GM12864 (cell line): ENCODE measurements around the gene PKLR.

Experiments used
- DNase-seq: peaks from one replicate; pipeline ENCODE4 v3.0.0-alpha.2; 2011; ENCODE audit warnings: low read depth
- H3K4me3 ChIP-seq: 2 replicates; pipeline ENCODE4 v1.5.1; 2011; ENCODE audit warnings: mild to moderate bottlenecking, low read depth, low read length, control low read depth
- CTCF ChIP-seq: IDR thresholded peaks from 2 replicates; pipeline ENCODE4 v1.5.1; 2011; ENCODE audit warnings: low read depth, mild to moderate bottlenecking, moderate library complexity, low read length, control low read depth, inconsistent platforms; ENCODE audit errors: missing control alignments

Gene PKLR

GRCh38 chr1:155322953-155323728, 21.9 kb upstream of the PKLR start:
- TF ChIP-seq CTCF: peak; percentile 83
- peak overlapping the region; percentile 73 for H3K4me3 ChIP-seq
- DNase-seq: peak; percentile 40

GRCh38 chr1:155322571-155322952, 21.3 kb upstream of the PKLR start:
- TF ChIP-seq CTCF: no peak
- DNase-seq: no peak
- H3K4me3 ChIP-seq: peak overlapping the region; percentile 73

- no peak overlapping the region; the same call in 1 of the 2 replicates for H3K4me3 ChIP-seq
- no peak for DNase-seq
- TF ChIP-seq CTCF: no peak
Observed at GRCh38 chr1:155321639-155322503, 20.6 kb upstream of the PKLR start.

GRCh38 chr1:155320661-155321617, 19.7 kb upstream of the PKLR start, which contains the start of gene RUSC1:
Gene RUSC1 (plus strand): TSS chr1:155320894. CDS start chr1:155321774, 880 bp downstream.
- DNase-seq: no peak
- TF ChIP-seq CTCF: no peak
- H3K4me3 ChIP-seq: no peak within 1 kb of the TSS

- H3K4me3 ChIP-seq: no peak overlapping the region
- no peak for TF ChIP-seq CTCF
- no peak for DNase-seq
Observed at GRCh38 chr1:155320252-155320651, 19.0 kb upstream of the PKLR start.

- TF ChIP-seq CTCF: no peak
- no peak overlapping the region for H3K4me3 ChIP-seq
- DNase-seq: no peak
Observed at GRCh38 chr1:155319536-155319935, 18.3 kb upstream of the PKLR start.
